Measurements from ENCODE around the gene ARHGDIB. TPM values are rescaled to one million over a fixed set of nuclear protein-coding genes. Genes with fewer than 3 reads are reported as not detected.
A peak's percentile ranks its signal among the peaks of the same experiment; 100 is the strongest.

The ARHGDIB gene
- total and polyA plus RNA-seq, 2 donors (not counting 1 experiment from before 2014, with no cell fraction given): 8.3 to 43.7 TPM

- Histone ChIP-seq H3K9ac (ENCODE audit: insufficient read depth, low read length) (no peak overlapping the region), H2AFZ (ENCODE audit: low read length) (no peak overlapping the region), H3K9me3 (ENCODE audit: control insufficient read depth, insufficient read depth, low read depth, low read length) (no peaks in the 10 kb centered on the region), H3K27ac (ENCODE audit: insufficient read depth, low read length) (no peak overlapping the region), H3K79me2 (ENCODE audit: control insufficient read depth, insufficient read depth, low read length) (no peaks in the 10 kb centered on the region), H3K4me1 (ENCODE audit: control insufficient read depth, extremely low read depth, insufficient read depth, low read length) (no peaks in the 10 kb centered on the region), H3K4me3 (replicated peaks in 1 of 4; ENCODE audit: control extremely low read depth in 1 of 4, insufficient read depth in 1 of 4, low read depth in 3 of 4, low read length in 4 of 4) (no peak overlapping the region), H3K27me3 (ENCODE audit: control insufficient read depth, insufficient read depth, low read length) (no peaks in the 10 kb centered on the region), H3K4me2 (ENCODE audit: extremely low read depth, insufficient read depth, low read length) (no peak overlapping the region), H3K36me3 (ENCODE audit: control insufficient read depth, insufficient read depth, low read length) (no peaks in the 10 kb centered on the region), H4K20me1 (ENCODE audit: control insufficient read depth, extremely low read depth, insufficient read depth, low read length) (no peaks in the 10 kb centered on the region)
- no peak for TF ChIP-seq EZH2 (IDR thresholded peaks at IDR 0.05; ENCODE audit: low read length, missing control alignments)
- no peak for TF ChIP-seq CTCF (conservative IDR thresholded peaks at IDR 0.05 in 1 of 2, IDR thresholded peaks at IDR 0.05 in 1 of 2; ENCODE audit: low read depth in 1 of 2, low read length in 2 of 2)
- DNase-seq (ENCODE audit: low read depth in 2 of 2): peak in 1 of 2 donors; percentile 78
Observed at GRCh38 chr12:14910090-14910915, 51.1 kb downstream of the ARHGDIB start.

- no peak overlapping the region for H3K9ac ChIP-seq (ENCODE audit: insufficient read depth, low read length)
- no peaks in the 10 kb centered on the region for H3K36me3 ChIP-seq (ENCODE audit: control insufficient read depth, insufficient read depth, low read length)
- H3K4me1 ChIP-seq (ENCODE audit: control insufficient read depth, extremely low read depth, insufficient read depth, low read length): no peaks in the 10 kb centered on the region
- H3K79me2 ChIP-seq (ENCODE audit: control insufficient read depth, insufficient read depth, low read length): no peaks in the 10 kb centered on the region
- no peak overlapping the region for H3K4me3 ChIP-seq (replicated peaks in 1 of 4; ENCODE audit: control extremely low read depth in 1 of 4, insufficient read depth in 1 of 4, low read depth in 3 of 4, low read length in 4 of 4)
- no peak for DNase-seq (ENCODE audit: low read depth in 2 of 2)
- H4K20me1 ChIP-seq (ENCODE audit: control insufficient read depth, extremely low read depth, insufficient read depth, low read length): no peaks in the 10 kb centered on the region
- H2AFZ ChIP-seq (ENCODE audit: low read length): no peak overlapping the region
- no peak overlapping the region for H3K4me2 ChIP-seq (ENCODE audit: extremely low read depth, insufficient read depth, low read length)
- H3K27me3 ChIP-seq (ENCODE audit: control insufficient read depth, insufficient read depth, low read length): no peaks in the 10 kb centered on the region
- H3K9me3 ChIP-seq (ENCODE audit: control insufficient read depth, insufficient read depth, low read depth, low read length): no peaks in the 10 kb centered on the region
- TF ChIP-seq CTCF (conservative IDR thresholded peaks at IDR 0.05 in 1 of 2, IDR thresholded peaks at IDR 0.05 in 1 of 2; ENCODE audit: low read depth in 1 of 2, low read length in 2 of 2) (no peak), EZH2 (IDR thresholded peaks at IDR 0.05; ENCODE audit: low read length, missing control alignments) (no peak)
- H3K27ac ChIP-seq (ENCODE audit: insufficient read depth, low read length): no peak overlapping the region
Observed at GRCh38 chr12:14907953-14908352, 53.4 kb downstream of the ARHGDIB start.

GRCh38 chr12:14906114-14906513 lies 55.3 kb downstream of the ARHGDIB start:
- Histone ChIP-seq H3K9me3 (ENCODE audit: control insufficient read depth, insufficient read depth, low read depth, low read length) (no peaks in the 10 kb centered on the region), H2AFZ (ENCODE audit: low read length) (no peak overlapping the region), H3K9ac (ENCODE audit: insufficient read depth, low read length) (no peak overlapping the region), H3K27me3 (ENCODE audit: control insufficient read depth, insufficient read depth, low read length) (no peaks in the 10 kb centered on the region), H3K4me3 (replicated peaks in 1 of 4; ENCODE audit: control extremely low read depth in 1 of 4, insufficient read depth in 1 of 4, low read depth in 3 of 4, low read length in 4 of 4) (no peak overlapping the region), H3K36me3 (ENCODE audit: control insufficient read depth, insufficient read depth, low read length) (no peaks in the 10 kb centered on the region), H3K79me2 (ENCODE audit: control insufficient read depth, insufficient read depth, low read length) (no peaks in the 10 kb centered on the region), H4K20me1 (ENCODE audit: control insufficient read depth, extremely low read depth, insufficient read depth, low read length) (no peaks in the 10 kb centered on the region), H3K4me2 (ENCODE audit: extremely low read depth, insufficient read depth, low read length) (no peak overlapping the region), H3K27ac (ENCODE audit: insufficient read depth, low read length) (no peak overlapping the region), H3K4me1 (ENCODE audit: control insufficient read depth, extremely low read depth, insufficient read depth, low read length) (no peaks in the 10 kb centered on the region)
- DNase-seq (ENCODE audit: low read depth in 2 of 2): no peak
- TF ChIP-seq CTCF (conservative IDR thresholded peaks at IDR 0.05 in 1 of 2, IDR thresholded peaks at IDR 0.05 in 1 of 2; ENCODE audit: low read depth in 1 of 2, low read length in 2 of 2): no peak
- no peak for TF ChIP-seq EZH2 (IDR thresholded peaks at IDR 0.05; ENCODE audit: low read length, missing control alignments)

All from fibroblast of lung (primary cell).